ENCODE data around the gene MFSD6.

Gene MFSD6

DNA sequence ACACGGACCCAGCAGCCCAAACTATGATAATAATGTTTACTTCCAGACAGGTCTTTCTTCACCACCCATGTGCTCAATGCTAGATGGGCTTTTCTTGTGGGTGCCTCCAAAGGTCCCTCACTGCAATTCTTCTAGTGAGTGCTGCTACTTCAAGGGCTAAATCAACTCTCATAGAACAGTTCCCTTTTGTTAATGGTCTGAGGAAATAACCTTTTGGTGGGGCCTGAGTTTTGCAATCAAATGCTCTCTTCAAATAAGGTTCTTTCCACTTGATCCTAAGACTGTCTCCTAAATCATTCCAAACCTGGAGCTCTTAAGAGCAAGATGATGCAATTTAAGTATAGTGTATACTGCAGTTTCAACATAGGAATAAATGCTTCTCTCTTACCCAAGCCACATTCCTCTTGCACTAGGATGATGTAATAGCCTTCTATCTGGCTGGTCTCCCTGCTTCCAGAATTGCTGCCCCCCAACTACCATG, 120.4 kb downstream of the MFSD6 start:
- peaks cover 16% of the 10 kb centered on the region for H3K36me3 Mint-ChIP-seq (ENCODE audit: low read depth)
- H3K27ac Mint-ChIP-seq, result no peak overlapping the region
- no peaks in the 10 kb centered on the region for H3K27me3 Mint-ChIP-seq
- H3K9me3 Mint-ChIP-seq, result no peaks in the 10 kb centered on the region
- peaks cover 64% of the 10 kb centered on the region for H3K4me1 Mint-ChIP-seq (ENCODE audit: low read depth)
- no peak overlapping the region for H3K4me3 Mint-ChIP-seq

DNA sequence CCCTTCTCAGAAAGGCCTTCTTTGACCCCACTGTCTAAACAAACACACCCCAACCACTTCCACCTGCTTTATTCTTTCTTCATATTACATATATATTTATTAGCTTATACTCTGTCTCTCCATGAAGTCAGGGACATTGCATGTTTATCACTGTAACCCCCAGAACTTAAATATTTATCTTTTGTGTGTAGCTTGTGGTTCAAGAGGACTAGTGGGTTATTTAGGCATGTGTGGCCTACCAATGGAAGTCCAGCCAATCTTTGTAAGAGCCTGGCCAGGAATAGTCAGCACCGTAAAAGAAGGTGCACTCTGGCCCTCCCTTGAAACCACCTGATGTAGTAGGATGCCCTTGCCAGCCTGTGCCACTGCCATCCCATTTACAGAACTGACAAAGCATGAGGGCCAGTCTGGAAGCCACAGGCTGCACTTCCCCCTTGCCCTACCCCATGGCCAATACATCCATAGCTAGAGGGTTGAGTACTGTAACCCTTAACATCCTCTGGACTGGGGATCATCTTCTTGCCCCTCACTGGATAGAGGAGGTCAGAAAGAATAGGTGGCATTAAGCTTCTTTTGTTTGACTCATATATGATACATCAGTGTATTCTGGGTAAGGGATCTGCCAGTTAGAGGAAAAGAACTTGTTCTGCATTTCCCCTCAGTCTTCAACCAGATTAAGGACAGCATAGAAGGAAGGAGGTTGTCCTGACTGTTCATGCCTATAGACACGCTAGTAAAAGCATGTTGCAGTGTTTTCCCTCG, 121.5 kb downstream of the MFSD6 start:
- H3K27me3 Mint-ChIP-seq, result no peaks in the 10 kb centered on the region
- peaks cover 7% of the 10 kb centered on the region for H3K36me3 Mint-ChIP-seq (ENCODE audit: low read depth)
- H3K27ac Mint-ChIP-seq, result no peak overlapping the region
- no peaks in the 10 kb centered on the region for H3K9me3 Mint-ChIP-seq
- peak overlapping the region; percentile 3 for H3K4me3 Mint-ChIP-seq
- H3K4me1 Mint-ChIP-seq (ENCODE audit: low read depth), result peaks cover 67% of the 10 kb centered on the region

DNA sequence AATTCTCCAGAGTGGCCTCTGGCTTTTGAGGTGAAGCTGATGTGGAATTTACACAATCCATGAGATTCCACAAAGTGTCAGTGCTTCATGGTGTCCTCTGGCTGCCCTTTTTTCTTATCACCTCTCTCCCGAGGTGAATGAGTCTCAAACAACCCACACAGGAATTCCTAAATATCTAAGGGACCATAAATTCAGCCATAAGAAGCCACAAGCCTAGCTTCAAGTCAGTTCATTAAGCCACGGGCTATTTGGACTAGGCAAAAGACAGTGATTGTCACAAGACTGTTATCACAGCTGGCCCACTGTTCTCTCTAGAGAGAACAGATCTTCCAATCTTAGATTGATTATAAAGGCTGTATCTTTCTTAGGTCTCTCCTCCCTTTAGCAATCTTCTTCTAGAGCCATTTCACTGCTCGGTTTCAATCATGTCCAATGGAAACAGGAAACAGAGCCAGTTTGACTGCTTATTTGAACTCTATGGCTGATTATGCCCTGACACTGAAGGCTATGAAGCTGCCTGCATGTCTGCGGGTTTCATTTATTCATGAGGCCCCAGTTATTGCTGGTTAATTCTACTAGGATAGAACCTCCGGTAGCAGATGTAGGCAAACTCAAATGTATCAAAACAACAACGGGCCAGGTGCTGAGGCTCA, 122.2 kb downstream of the MFSD6 start:
- H3K27ac Mint-ChIP-seq, result no peak overlapping the region
- no peak overlapping the region for H3K4me3 Mint-ChIP-seq
- H3K9me3 Mint-ChIP-seq, result no peaks in the 10 kb centered on the region
- peaks cover 7% of the 10 kb centered on the region for H3K36me3 Mint-ChIP-seq (ENCODE audit: low read depth)
- H3K27me3 Mint-ChIP-seq, result no peaks in the 10 kb centered on the region
- peaks cover 67% of the 10 kb centered on the region for H3K4me1 Mint-ChIP-seq (ENCODE audit: low read depth)

DNA sequence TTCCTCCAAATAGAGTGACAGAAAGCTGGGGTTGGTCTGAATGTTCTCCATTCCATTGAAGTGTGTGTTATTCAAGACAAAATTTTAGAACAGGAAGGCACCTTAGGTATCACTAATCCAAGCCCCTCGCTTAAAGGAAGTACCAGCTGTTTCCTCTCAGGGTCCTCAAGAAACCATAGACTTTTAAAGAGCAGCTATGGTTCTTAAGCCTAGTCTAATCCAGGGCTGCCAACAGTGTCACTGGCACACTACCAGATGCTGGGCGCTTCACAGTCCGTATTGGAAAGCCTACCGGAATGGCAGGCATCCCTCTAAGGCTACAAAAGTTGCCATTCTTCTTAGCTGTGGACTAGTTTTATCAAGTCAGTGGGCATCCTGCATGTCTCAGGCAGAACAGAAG, 124.4 kb downstream of the MFSD6 start:
- peak overlapping the region; percentile 96 for H3K4me3 Mint-ChIP-seq
- no peaks in the 10 kb centered on the region for H3K27me3 Mint-ChIP-seq
- peaks cover 12% of the 10 kb centered on the region for H3K9me3 Mint-ChIP-seq
- peaks cover 23% of the 10 kb centered on the region for H3K36me3 Mint-ChIP-seq (ENCODE audit: low read depth)
- peaks cover 72% of the 10 kb centered on the region for H3K4me1 Mint-ChIP-seq (ENCODE audit: low read depth)
- peak overlapping the region; percentile 63 for H3K27ac Mint-ChIP-seq

DNA sequence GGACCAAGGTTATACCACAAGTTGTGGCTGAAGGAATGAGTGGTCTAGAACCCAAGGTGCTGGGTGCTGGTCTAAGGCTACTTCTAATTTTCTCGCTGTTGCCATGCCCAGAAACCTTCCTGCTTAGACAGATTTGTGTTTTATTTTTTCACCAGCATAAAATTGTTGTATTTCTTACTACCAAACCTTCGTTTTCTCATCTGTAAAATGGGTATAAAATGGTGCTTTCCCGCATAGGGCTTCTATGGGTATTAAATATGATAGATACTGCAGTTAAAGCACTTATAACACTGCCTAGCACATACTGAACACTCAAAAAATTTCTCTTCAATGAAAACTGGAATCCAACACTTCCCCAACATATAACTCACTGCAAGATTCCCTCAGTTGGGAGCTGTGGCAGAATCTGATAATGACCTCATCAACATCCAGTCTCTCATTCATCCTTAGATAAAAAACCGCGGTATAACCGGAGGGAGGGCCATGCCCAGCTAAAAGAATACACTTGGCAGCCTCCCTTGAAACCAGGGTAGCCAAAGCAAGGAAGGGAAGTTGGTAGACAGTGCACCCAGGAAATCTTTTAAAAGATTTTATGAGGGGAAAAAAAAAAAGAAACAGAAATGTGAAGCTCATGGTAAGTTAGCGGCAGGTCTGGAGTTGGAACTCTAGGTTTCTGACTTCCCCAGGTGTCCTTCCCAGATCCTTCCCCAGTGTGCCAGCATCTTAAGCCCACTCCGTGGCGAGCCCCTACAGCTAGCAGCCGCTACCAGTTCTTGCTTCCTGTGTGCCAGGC, 125.2 kb downstream of the MFSD6 start:
- H3K4me3 Mint-ChIP-seq, result peak overlapping the region; percentile 96
- H3K4me1 Mint-ChIP-seq (ENCODE audit: low read depth), result peaks cover 73% of the 10 kb centered on the region
- H3K36me3 Mint-ChIP-seq (ENCODE audit: low read depth), result peaks cover 29% of the 10 kb centered on the region
- peak overlapping the region; percentile 99 for H3K27ac Mint-ChIP-seq
- no peaks in the 10 kb centered on the region for H3K27me3 Mint-ChIP-seq
- peaks cover 13% of the 10 kb centered on the region for H3K9me3 Mint-ChIP-seq

DNA sequence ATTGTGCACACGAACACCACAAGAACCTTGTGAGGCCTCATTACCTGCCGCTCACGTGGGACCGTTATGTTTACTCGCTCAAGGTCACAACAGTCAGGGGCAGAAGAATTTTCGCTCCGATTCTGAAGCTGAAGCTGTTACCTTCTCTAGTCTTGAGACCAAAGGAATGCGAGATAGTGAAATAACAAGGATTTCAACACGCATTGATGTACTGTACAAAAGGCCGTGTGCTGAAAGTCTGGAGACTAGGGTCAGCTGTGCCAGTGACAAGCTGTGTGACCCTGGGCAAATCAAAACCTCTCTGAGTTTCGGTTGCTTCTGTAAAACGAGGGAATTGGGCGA, 125.8 kb downstream of the MFSD6 start:
- peaks cover 68% of the 10 kb centered on the region for H3K4me1 Mint-ChIP-seq (ENCODE audit: low read depth)
- peak overlapping the region; percentile 99 for H3K27ac Mint-ChIP-seq
- H3K36me3 Mint-ChIP-seq (ENCODE audit: low read depth), result peaks cover 32% of the 10 kb centered on the region
- H3K4me3 Mint-ChIP-seq, result peak overlapping the region; percentile 96
- no peaks in the 10 kb centered on the region for H3K27me3 Mint-ChIP-seq
- peaks cover 19% of the 10 kb centered on the region for H3K9me3 Mint-ChIP-seq

DNA sequence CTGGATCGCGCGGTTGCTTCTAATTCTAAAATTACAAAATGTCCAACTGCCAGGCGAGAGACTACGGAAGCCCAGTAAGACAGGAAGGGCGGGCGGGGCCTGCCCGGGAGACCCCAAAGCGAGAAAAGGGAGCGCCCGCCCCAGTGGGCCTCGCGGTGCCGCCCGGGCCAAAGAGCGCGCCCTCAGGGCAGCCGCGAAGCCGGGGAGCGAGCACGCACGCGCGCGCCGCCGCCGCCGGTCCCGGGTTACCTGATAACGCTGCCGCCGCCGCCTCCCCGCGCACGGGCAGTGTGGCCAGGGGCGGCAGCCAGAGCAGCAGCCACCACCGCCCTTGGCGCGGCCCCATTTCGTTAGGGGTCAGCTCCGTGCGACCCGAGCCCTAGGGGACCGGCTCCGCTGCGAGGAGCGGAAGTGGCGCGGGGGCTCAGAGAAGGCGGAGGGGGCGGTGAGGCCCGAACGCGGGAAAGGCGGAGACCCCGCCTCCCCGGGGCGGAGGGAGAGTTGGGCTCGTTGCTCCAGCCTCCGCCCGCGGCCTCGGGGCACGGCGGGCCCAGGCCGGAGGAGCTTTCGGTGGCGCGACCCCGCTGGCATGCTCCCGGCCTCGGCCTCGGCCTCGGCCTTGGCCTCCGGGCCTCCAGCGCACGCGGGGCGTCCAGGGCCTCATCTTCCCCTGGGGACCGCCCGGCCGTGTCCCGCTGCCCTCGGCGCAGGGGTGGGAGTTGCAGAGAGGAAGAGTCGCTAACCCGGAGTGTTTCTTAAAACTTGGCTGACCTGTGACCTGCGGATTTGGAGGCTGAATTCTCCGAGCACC, 126.4 kb downstream of the MFSD6 start, which contains the start of gene NEMP2:
Gene NEMP2 (minus strand): TSS at position 413 of the 811 bp plus-strand sequence. CDS start 67 bp downstream, at position 346.
- Mint-ChIP-seq H3K4me1 (ENCODE audit: low read depth) (peaks cover 62% of the 10 kb centered on the region), H3K9me3 (peaks cover 23% of the 10 kb centered on the region), H3K4me3 (peak within 1 kb of the TSS; percentile 96), H3K27ac (peak within 1 kb of the TSS; percentile 99), H3K27me3 (no peaks in the 10 kb centered on the region), H3K36me3 (ENCODE audit: low read depth) (peaks cover 37% of the 10 kb centered on the region)

DNA sequence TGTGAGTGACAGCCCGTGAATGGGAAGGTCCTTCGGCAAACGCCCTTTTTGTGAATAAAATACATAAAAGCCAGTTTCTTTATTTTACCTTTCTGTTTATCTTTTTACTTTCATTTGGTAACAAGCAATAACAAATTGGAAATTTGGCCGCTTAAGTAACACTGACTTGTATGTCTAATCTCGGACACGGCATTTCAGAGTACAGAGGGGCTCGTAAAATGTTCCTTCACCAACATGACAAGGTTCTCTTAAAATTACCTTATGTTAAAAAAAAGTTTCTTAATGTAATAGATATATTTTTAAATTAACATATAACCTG, 126.9 kb downstream of the MFSD6 start:
- H3K27ac Mint-ChIP-seq, result peak overlapping the region; percentile 89
- peaks cover 57% of the 10 kb centered on the region for H3K4me1 Mint-ChIP-seq (ENCODE audit: low read depth)
- H3K27me3 Mint-ChIP-seq, result no peaks in the 10 kb centered on the region
- peaks cover 41% of the 10 kb centered on the region for H3K36me3 Mint-ChIP-seq (ENCODE audit: low read depth)
- peaks cover 28% of the 10 kb centered on the region for H3K9me3 Mint-ChIP-seq
- peak overlapping the region; percentile 96 for H3K4me3 Mint-ChIP-seq

DNA sequence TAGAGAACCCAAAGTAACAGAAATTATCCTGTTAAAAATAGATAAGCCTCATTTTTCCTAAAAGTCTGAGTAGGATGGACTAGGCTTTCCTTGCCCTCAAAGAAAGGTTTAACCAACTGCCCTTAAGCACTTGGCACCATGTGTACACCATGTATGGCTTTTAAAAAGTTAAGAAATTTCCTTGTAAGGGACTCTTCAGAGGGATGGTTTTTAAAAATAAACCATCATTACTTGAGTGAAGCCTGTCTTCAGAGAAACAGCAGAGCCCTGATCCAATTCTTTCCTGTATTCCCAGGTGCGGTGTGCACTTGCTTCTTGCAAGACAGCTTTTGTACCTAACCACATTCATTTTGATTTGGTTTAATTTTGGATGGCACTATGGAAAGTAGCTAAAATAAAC, 127.4 kb downstream of the MFSD6 start:
- Mint-ChIP-seq H3K36me3 (ENCODE audit: low read depth) (peaks cover 45% of the 10 kb centered on the region), H3K4me1 (ENCODE audit: low read depth) (peaks cover 52% of the 10 kb centered on the region), H3K27me3 (no peaks in the 10 kb centered on the region), H3K4me3 (peak overlapping the region; percentile 96), H3K9me3 (peaks cover 33% of the 10 kb centered on the region), H3K27ac (peak overlapping the region; percentile 59)

DNA sequence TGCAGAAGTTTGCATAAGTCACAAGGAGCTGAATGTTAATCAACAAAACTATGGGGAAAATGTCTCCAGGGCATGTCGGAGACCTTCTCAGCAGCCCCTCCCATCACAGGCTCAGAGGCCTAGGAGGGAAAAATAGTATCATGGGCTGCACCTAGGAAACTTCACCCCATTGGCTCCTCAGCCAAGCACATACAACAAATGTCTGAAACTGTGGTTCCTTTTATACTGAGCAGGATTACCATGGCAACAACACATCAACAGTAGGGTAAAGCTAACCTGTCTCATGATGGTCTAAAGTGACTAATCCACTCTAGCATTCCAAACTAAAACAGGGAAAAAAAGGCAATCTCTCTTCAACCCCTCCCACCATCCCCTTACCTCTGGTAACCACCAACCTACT, 129.6 kb downstream of the MFSD6 start:
- peaks cover 30% of the 10 kb centered on the region for H3K4me1 Mint-ChIP-seq (ENCODE audit: low read depth)
- no peak overlapping the region for H3K27ac Mint-ChIP-seq
- no peaks in the 10 kb centered on the region for H3K27me3 Mint-ChIP-seq
- H3K36me3 Mint-ChIP-seq (ENCODE audit: low read depth), result peaks cover 67% of the 10 kb centered on the region
- H3K9me3 Mint-ChIP-seq, result peaks cover 53% of the 10 kb centered on the region
- H3K4me3 Mint-ChIP-seq, result no peak overlapping the region

DNA sequence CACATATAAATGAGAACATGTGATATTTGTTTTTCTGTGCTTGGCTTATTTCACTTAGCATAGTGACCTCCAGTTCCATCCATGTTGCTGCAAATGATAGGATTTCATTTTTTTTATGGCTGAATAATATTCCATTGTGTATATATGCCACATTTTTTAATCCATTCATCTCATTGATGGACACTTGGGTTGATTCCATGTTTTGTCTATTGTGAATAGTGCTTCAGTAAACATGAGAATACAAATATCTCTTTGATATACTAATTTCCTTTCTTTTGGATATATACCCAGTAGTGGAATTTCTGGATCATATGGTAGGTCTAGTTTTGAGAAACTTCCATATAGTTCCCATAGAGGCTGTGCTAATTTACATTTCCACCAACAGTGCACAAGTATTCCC, 130.0 kb downstream of the MFSD6 start:
- H3K27me3 Mint-ChIP-seq, result no peaks in the 10 kb centered on the region
- peaks cover 55% of the 10 kb centered on the region for H3K9me3 Mint-ChIP-seq
- H3K4me3 Mint-ChIP-seq, result no peak overlapping the region
- H3K4me1 Mint-ChIP-seq (ENCODE audit: low read depth), result peaks cover 25% of the 10 kb centered on the region
- H3K27ac Mint-ChIP-seq, result no peak overlapping the region
- H3K36me3 Mint-ChIP-seq (ENCODE audit: low read depth), result peaks cover 69% of the 10 kb centered on the region

DNA sequence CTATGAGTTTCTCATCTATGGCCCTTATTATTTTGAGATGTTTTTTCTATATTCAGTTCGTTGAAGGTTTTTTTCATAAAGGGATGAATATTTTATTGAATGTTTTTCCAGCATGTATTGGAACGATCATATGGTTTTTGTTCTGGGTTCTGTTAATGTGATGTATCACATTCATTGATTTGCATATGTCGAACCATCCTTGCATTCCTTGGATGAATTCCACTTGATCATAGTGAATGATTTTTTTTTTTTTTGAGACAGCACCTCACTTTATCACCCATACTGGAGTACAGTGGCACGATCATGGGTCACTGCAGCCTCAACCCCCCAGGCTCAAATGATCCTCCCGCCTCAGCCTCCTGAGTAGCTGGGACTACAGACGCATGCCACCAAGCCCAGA, 131.9 kb downstream of the MFSD6 start:
- Mint-ChIP-seq H3K27ac (no peak overlapping the region), H3K4me1 (ENCODE audit: low read depth) (peaks cover 19% of the 10 kb centered on the region), H3K4me3 (no peak overlapping the region), H3K36me3 (ENCODE audit: low read depth) (peaks cover 69% of the 10 kb centered on the region), H3K27me3 (no peaks in the 10 kb centered on the region), H3K9me3 (peaks cover 55% of the 10 kb centered on the region)

DNA sequence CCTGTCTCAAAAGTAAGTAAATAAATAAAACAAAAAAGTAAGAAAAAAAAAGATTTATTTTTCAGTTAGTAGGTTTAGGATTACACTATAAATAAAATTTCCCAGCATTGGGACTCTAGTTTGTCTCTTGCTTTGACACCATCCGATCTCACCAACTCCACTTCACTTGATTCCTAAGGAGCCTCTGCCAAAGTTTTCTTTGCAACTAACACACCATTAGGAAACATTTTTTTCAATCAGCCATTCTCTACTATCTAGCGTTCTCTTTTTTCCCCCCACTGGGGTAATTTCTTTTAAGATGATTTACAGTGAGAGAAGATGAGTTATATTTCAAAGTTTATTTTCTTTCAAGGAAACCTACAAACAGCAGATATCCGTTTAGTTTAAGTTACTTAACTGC, 136.9 kb downstream of the MFSD6 start:
- H3K36me3 Mint-ChIP-seq (ENCODE audit: low read depth), result peaks cover 28% of the 10 kb centered on the region
- H3K4me3 Mint-ChIP-seq, result no peak overlapping the region
- H3K9me3 Mint-ChIP-seq, result peaks cover 28% of the 10 kb centered on the region
- H3K27me3 Mint-ChIP-seq, result no peaks in the 10 kb centered on the region
- H3K27ac Mint-ChIP-seq, result no peak overlapping the region
- H3K4me1 Mint-ChIP-seq (ENCODE audit: low read depth), result peaks cover 4% of the 10 kb centered on the region

DNA sequence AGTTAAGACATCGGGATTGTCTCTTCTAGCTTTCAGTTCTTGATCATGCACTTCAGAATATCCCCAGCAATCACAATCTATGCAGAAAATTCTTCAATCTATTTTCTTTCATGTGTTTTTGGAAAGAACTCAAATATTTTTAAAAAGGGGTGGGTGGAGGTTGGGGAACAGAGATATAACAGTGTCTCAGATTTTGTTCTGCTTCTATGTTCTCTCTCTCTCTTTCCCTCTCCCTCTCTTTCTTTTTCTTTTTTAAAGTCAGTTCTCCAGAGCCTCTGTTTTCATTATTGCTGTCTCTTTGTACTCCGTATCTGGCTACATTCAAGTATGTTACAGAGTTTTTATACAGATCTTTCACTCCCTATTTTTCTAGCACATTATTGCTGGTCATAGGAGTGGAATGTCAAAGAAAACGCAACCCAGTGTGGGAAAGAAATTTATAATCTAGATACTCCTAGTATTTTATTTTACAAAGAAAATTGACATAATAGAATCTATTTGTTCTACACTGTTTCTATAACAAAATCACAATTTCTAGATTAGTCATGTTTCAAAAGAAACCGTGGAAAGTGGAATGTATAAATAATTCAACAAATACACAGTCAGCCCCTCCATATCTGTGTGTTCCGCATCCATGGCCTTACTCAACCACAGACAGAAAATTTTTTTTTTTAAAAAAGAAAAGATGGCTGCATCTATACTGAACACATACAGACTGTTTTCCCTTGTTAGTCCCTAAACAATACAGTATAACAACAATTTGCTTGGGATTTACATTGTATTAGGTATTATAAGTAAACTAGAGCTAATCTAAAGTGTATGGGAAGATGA, 137.6 kb downstream of the MFSD6 start:
- peaks cover 22% of the 10 kb centered on the region for H3K36me3 Mint-ChIP-seq (ENCODE audit: low read depth)
- H3K27me3 Mint-ChIP-seq, result no peaks in the 10 kb centered on the region
- peaks cover 4% of the 10 kb centered on the region for H3K4me1 Mint-ChIP-seq (ENCODE audit: low read depth)
- no peak overlapping the region for H3K27ac Mint-ChIP-seq
- H3K9me3 Mint-ChIP-seq, result peaks cover 21% of the 10 kb centered on the region
- no peak overlapping the region for H3K4me3 Mint-ChIP-seq

All from stimulated activated naive CD8-positive, alpha-beta T cell treated with anti-CD3 and anti-CD28 coated beads, Interleukin-15, Interleukin-2, amounts not matched to agents 100 ng/mL and 50 ng/mL, for 24 hours (primary cell).